ENCODE data around the gene ATRN.
"Not testable (repeated sequence)": the region's sequence is repeated elsewhere in the genome, so short reads cannot be mapped to it uniquely, and the experiment has no call there.

The ATRN gene

GRCh38 chr20:3470208-3470626, 601 bp upstream of the ATRN start:
- no peak for DNase-seq (ENCODE audit: low read depth)

- no peak for DNase-seq (ENCODE audit: low read depth)
These were observed 691 bp downstream of the ATRN start for GRCh38 chr20:3471397-3472021.

DNA sequence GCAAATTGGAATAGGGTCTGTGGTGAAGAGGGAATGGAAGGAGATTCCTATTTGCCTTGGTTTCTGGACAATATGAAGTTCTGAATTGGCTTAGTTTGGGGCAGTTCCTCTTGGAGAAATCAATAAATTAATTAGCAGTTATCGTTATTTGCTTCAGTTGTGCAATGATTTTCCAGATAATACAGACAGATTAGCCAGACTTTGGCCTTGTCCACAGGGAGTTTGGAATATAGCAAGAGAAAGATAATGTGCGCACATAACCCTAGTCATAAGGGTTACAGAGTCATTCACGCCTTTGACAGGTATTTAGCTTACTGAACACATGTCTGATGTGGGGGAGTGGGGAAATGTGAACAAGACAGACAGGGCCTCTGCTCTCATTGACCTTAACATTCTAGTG, 1.3 kb downstream of the ATRN start:
- no peak for DNase-seq (ENCODE audit: low read depth)

GRCh38 chr20:3473324-3473723, 2.5 kb downstream of the ATRN start:
- no peak for DNase-seq (ENCODE audit: low read depth)

DNA sequence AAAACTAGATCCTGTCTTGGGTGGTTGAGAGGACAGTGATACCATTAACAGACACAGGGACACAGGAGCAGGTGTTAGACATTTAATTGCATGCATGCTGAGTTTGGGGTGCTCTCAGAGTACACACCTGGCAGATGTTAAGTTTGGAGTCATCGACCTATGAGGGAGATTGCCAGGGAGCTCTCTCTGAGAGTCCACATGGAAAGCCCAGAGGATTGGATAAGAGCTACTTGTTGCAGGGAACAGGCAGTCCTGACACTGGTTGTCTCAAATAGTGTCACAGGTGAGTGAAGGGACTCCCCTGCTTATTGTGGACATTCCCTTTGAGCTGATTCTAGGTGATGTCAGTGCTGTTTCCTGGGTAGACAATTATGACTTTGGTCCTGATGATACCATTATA, 3.1 kb downstream of the ATRN start:
- no peak for DNase-seq (ENCODE audit: low read depth)

DNA sequence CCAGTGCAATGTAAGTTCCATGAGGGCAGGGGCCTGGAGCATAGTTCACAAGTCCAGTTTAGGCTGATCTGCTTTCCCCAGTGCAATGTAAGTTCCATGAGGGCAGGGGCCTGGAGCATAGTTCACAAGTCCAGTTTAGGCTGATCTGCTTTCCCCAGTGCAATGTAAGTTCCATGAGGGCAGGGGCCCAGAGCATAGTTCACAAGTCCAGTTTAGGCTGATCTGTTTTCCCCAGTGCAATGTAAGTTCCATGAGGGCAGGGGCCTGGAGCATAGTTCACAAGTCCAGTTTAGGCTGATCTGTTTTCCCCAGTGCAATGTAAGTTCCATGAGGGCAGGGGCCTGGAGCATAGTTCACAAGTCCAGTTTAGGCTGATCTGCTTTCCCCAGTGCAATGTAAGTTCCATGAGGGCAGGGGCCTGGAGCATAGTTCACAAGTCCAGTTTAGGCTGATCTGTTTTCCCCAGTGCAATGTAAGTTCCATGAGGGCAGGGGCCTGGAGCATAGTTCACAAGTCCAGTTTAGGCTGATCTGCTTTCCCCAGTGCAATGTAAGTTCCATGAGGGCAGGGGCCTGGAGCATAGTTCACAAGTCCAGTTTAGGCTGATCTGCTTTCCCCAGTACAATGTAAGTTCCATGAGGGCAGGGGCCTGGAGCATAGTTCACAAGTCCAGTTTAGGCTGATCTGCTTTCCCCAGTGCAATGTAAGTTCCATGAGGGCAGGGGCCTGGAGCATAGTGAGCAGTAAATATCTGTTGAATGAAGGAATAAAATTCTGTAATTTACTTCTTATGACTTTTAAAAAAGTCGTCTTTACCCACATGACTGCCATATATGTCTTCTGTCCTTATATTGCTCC, 6.4 kb downstream of the ATRN start:
- not testable (repeated sequence) for DNase-seq (ENCODE audit: low read depth)

- DNase-seq (ENCODE audit: low read depth): no peak
These were observed 7.2 kb downstream of the ATRN start for GRCh38 chr20:3477861-3478544.

- DNase-seq (ENCODE audit: low read depth): no peak
These were observed 8.2 kb downstream of the ATRN start for GRCh38 chr20:3479025-3479424.

GRCh38 chr20:3479759-3480615, 9.2 kb downstream of the ATRN start:
- no peak for DNase-seq (ENCODE audit: low read depth)

DNA sequence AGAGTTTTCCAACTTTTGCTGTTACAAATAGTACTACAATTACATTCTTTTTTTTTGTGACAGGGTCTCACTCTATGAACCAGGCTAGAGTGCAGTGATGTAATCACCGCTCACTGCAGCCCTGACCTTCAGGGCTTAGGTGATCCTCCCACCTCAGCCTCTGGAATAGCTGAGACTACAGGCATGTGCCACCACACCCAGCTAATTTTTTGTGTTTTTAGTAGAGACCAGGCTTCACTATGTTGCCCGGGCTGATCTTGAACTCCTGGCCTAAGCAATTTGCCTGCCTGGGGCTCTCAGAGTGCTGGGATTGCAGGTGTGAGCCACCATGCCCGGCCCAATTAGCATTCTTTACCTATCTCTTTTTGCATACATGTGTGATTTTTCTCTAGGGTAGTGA, 12.5 kb downstream of the ATRN start:
- DNase-seq (ENCODE audit: low read depth): no peak

- DNase-seq (ENCODE audit: low read depth): peak; percentile 6
These were observed 13.0 kb downstream of the ATRN start for GRCh38 chr20:3483784-3484183.

DNA sequence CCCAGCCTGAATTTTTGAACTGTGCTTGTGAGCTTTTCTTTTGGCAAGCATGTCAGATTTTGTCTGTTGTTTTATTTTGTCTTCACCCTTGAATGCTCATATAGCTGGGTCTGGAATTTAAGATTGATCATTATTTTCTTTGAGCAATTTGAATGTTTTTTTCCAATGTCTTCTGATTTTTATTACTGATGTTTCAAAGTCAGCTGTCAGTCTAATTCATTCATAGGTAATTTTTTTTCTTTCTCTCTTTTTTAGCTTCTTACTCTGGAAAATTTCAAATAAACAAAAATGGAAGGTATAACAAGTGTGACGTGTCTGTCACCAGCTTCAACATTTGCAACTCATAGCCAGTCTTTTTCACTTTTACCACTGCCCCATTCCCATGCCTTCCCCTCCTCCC, 15.1 kb downstream of the ATRN start:
- DNase-seq (ENCODE audit: low read depth): no peak

DNA sequence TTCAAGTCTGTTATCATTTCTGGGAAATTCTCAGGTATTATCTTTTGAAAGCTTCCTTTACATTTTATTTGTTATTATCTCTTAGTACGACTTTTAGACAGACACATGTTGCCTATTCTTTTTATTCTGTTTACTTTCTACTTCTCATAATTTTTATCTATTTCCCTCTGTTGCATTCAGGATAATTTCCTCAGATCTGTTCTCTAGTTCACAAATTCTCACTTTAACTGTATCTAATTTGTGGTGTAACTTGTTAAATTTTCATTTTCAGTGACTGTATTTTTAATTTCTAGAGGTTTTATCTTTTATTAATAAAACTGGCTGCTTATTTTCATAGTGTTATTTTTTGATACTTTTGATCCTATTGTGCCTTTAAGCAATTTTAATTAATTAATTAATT, 16.0 kb downstream of the ATRN start:
- no peak for DNase-seq (ENCODE audit: low read depth)

DNA sequence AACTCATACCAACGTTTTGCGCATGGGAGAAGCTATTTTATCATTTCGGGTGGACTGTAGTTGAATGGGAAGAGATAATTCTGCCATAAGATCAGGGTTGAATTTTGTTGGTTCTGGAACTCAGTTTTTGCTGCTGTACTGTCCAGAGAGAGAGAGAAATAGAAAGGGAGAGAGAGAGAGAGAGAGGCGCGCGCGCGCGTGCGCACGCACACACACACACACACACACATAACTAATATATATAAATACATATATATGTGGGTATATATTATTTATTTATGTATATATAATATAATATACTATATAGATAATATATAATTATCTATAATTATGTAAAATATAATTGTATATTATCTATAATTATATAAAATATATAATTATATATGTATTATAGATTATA, 21.9 kb downstream of the ATRN start:
- no peak for DNase-seq (ENCODE audit: low read depth)

DNA sequence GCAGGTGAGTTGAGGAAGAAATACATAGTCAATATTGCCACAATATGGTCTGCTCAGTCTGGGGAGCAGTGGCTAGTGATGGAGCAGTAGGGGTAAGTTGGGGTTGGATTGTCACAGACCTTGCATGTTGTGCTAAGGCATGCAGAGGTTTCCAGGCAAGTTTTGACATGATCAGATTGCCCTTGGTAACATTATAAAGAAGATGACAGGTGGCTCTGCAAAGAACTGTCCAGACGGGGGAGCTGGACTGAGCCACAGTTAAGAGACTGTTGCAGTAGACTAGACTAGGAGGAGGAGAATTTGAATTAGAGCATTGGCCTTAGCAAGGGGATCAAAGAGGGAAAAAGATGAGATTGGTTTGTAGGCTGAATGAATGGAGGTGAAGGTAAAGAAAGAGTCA, 23.4 kb downstream of the ATRN start:
- no peak for DNase-seq (ENCODE audit: low read depth)

- DNase-seq (ENCODE audit: low read depth): no peak
These were observed 32.1 kb downstream of the ATRN start for GRCh38 chr20:3502878-3503277.

- DNase-seq (ENCODE audit: low read depth): no peak
These were observed 34.3 kb downstream of the ATRN start for GRCh38 chr20:3505148-3505547.

GRCh38 chr20:3509064-3509463, 38.2 kb downstream of the ATRN start:
- DNase-seq (ENCODE audit: low read depth): no peak

GRCh38 chr20:3510110-3510509, 39.3 kb downstream of the ATRN start:
- no peak for DNase-seq (ENCODE audit: low read depth)

- DNase-seq (ENCODE audit: low read depth): not testable (repeated sequence)
These were observed 41.4 kb downstream of the ATRN start for GRCh38 chr20:3512239-3512638.

- DNase-seq (ENCODE audit: low read depth): no peak
These were observed 43.3 kb downstream of the ATRN start for GRCh38 chr20:3514012-3514642.
